A673 (cell line): ENCODE data around the gene USP21. TPM values are rescaled to one million over a fixed set of nuclear protein-coding genes. Genes with fewer than 3 reads are reported as not detected.

Source experiments
- BruUV-seq: library from RNA; stranded (reverse); fragments of 400-500 nt; replicated peaks from 2 replicates; lab custom pipeline; 2021; lab: Mats Ljungman, UMichigan
- CTCF ChIA-PET: fragments of 300-600 bp; sonication (Branson Sonifier 250); formaldehyde crosslinking; loops from one replicate; lab custom pipeline; 2022; ENCODE audit warnings: antibody characterized with exemption; lab: Charles Lee
- POLR2A ChIA-PET: fragments of 300-600 bp; sonication (Branson Sonifier 250); formaldehyde crosslinking; loops from one replicate; lab custom pipeline; 2022; ENCODE audit warnings: antibody characterized with exemption; ENCODE audit not compliant: low non-redundant PET; lab: Charles Lee
- DNase-seq: peaks from one replicate; pipeline ENCODE4 v3.0.0-alpha.2; 2015; ENCODE audit warnings: low spot score
- H3K27ac ChIP-seq: fragments of 200-600 bp; sonication (generic); 2 replicates; pipeline ENCODE4 v1.5.1; 2016; ENCODE audit warnings: mixed run types, low read depth, mild to moderate bottlenecking, mixed read lengths, antibody characterized with exemption, low read length; ENCODE audit not compliant: poor library complexity, severe bottlenecking
- H3K27me3 ChIP-seq: fragments of 200-600 bp; sonication (generic); replicated peaks from 2 replicates; pipeline ENCODE4 v1.6.1; 2017; ENCODE audit warnings: mixed run types, low read depth, mild to moderate bottlenecking, mixed read lengths, antibody characterized with exemption, low read length; ENCODE audit not compliant: insufficient read depth, poor library complexity
- H3K36me3 ChIP-seq: fragments of 200-600 bp; sonication (generic); 2 replicates; pipeline ENCODE4 v1.6.1; 2016; ENCODE audit warnings: mixed run types, mild to moderate bottlenecking, mixed read lengths, antibody characterized with exemption, low read length; ENCODE audit not compliant: insufficient read depth, poor library complexity, severe bottlenecking
- H3K4me1 ChIP-seq: fragments of 200-600 bp; sonication (generic); 2 replicates; pipeline ENCODE4 v1.6.1; 2017; ENCODE audit warnings: mixed run types, mild to moderate bottlenecking, mixed read lengths, antibody characterized with exemption, low read length; ENCODE audit not compliant: insufficient read depth, poor library complexity, severe bottlenecking
- H3K4me3 ChIP-seq: fragments of 200-600 bp; sonication (generic); 2 replicates; pipeline ENCODE4 v1.5.1; 2016; ENCODE audit warnings: low read depth, mixed run types, mild to moderate bottlenecking, mixed read lengths, low read length; ENCODE audit not compliant: poor library complexity, severe bottlenecking
- H3K9me3 ChIP-seq: fragments of 200-600 bp; sonication (generic); 2 replicates; pipeline ENCODE4 v1.6.1; 2016; ENCODE audit warnings: mixed run types, low read depth, mild to moderate bottlenecking, mixed read lengths, antibody characterized with exemption, low read length; ENCODE audit not compliant: poor library complexity, severe bottlenecking
- CTCF ChIP-seq: fragments of 300-800, 200-600 bp; sonication (generic); conservative IDR thresholded peaks from 2 replicates; pipeline ENCODE4 v1.5.1; 2017; ENCODE audit warnings: low read depth, mild to moderate bottlenecking, antibody characterized with exemption, low read length, moderate library complexity, mixed read lengths
- EZH2 ChIP-seq: fragments of 200-600 bp; sonication (generic); IDR thresholded peaks from 2 replicates; pipeline ENCODE4 v1.6.1; 2017; ENCODE audit warnings: borderline replicate concordance, low read depth, mild to moderate bottlenecking, mixed read lengths, antibody characterized with exemption, low read length; ENCODE audit not compliant: poor library complexity, severe bottlenecking
- intact Hi-C: fragments of 100-400 bp; cut with micrococcal nuclease; formaldehyde crosslinking; loops from one replicate; pipeline ENCODE4 v1.10.0; 2022; ENCODE audit not compliant: unreplicated experiment
- total RNA-seq: library from RNA; stranded (reverse); gene quantifications from 2 replicates; pipeline ENCODE4 v1.2.3, GENCODE V29; 2021

Gene USP21
- total RNA-seq, 1 experiment from 2014 or later = 46.2 TPM

GRCh38 chr1:161185282-161185682 is 26.0 kb downstream of the USP21 start:
- peak; percentile 85 for DNase-seq
- TF ChIP-seq EZH2 = no peak
- no peak for TF ChIP-seq CTCF
- Histone ChIP-seq H3K27me3 (no peaks in the 10 kb centered on the region), H3K36me3 (no peaks in the 10 kb centered on the region), H3K27ac (peak overlapping the region; percentile 45), H3K4me3 (no peak overlapping the region), H3K4me1 (peaks cover 13% of the 10 kb centered on the region), H3K9me3 (no peaks in the 10 kb centered on the region)
- intact Hi-C loops = no loop called here
- POLR2A ChIA-PET = no interaction called here
- CTCF ChIA-PET = no interaction called here
- BruUV-seq = no TSS peak

GRCh38 chr1:161185732-161186311 is 26.5 kb downstream of the USP21 start:
- BruUV-seq = no TSS peak
- H3K27me3 ChIP-seq = no peaks in the 10 kb centered on the region
- intact Hi-C loops = no loop called here
- no peaks in the 10 kb centered on the region for H3K9me3 ChIP-seq
- POLR2A ChIA-PET = interaction anchor here (0.7 kb wide), 1 partner anchor 105 kb away, joined by 4 read pairs; no protein-coding TSS in a partner anchor
- H3K27ac ChIP-seq = peak overlapping the region; percentile 45
- H3K4me3 ChIP-seq = no peak overlapping the region
- H3K4me1 ChIP-seq = peaks cover 13% of the 10 kb centered on the region
- DNase-seq = no peak
- CTCF ChIA-PET = interaction anchor here (0.6 kb wide), 1 partner anchor 215 kb away, joined by 6 read pairs; no protein-coding TSS in a partner anchor
- peaks cover 4% of the 10 kb centered on the region for H3K36me3 ChIP-seq
- no peak for TF ChIP-seq EZH2
- TF ChIP-seq CTCF = no peak

- H3K4me3 ChIP-seq = no peak overlapping the region
- CTCF ChIA-PET = no interaction called here
- H3K27me3 ChIP-seq = no peaks in the 10 kb centered on the region
- POLR2A ChIA-PET = no interaction called here
- no peaks in the 10 kb centered on the region for H3K9me3 ChIP-seq
- peaks cover 18% of the 10 kb centered on the region for H3K36me3 ChIP-seq
- intact Hi-C loops = no loop called here
- H3K27ac ChIP-seq = no peak overlapping the region
- TF ChIP-seq EZH2 = no peak
- no peak for TF ChIP-seq CTCF
- H3K4me1 ChIP-seq = peaks cover 13% of the 10 kb centered on the region
- BruUV-seq = no TSS peak
- DNase-seq = no peak
These were observed 28.0 kb downstream of the USP21 start for GRCh38 chr1:161187311-161187710.
